Activated naive CD8-positive, alpha-beta T cell treated with anti-CD3 and anti-CD28 coated beads, Interleukin-2, amount 50 U/mL, for 24 hours (primary cell): ENCODE data around the gene FKBP10.
A peak's percentile ranks its signal among the peaks of the same experiment; 100 is the strongest.

Experiments used
- ATAC-seq: fragments of 150-1000 bp; cut with Tn5 transposase; one replicate; pipeline ENCODE4 v1.10.0; 2021
- DNase-seq: peaks from one replicate; pipeline ENCODE4 v3.0.0; 2021
- H3K27ac Mint-ChIP-seq: one replicate; pipeline ENCODE4 v1.8.0; 2021; ENCODE audit warnings: mild to moderate bottlenecking, mixed read lengths
- H3K27me3 Mint-ChIP-seq: one replicate; pipeline ENCODE4 v1.8.0; 2021; ENCODE audit warnings: mixed read lengths
- H3K36me3 Mint-ChIP-seq: one replicate; pipeline ENCODE4 v1.8.0; 2021; ENCODE audit warnings: low read depth, mixed read lengths
- H3K4me1 Mint-ChIP-seq: one replicate; pipeline ENCODE4 v1.8.0; 2021; ENCODE audit warnings: mixed read lengths
- H3K4me3 Mint-ChIP-seq: one replicate; pipeline ENCODE4 v1.8.0; 2021; ENCODE audit warnings: mild to moderate bottlenecking, moderate library complexity, mixed read lengths
- H3K9me3 Mint-ChIP-seq: one replicate; pipeline ENCODE4 v1.8.0; 2021; ENCODE audit warnings: mixed read lengths

Gene FKBP10, protein sequence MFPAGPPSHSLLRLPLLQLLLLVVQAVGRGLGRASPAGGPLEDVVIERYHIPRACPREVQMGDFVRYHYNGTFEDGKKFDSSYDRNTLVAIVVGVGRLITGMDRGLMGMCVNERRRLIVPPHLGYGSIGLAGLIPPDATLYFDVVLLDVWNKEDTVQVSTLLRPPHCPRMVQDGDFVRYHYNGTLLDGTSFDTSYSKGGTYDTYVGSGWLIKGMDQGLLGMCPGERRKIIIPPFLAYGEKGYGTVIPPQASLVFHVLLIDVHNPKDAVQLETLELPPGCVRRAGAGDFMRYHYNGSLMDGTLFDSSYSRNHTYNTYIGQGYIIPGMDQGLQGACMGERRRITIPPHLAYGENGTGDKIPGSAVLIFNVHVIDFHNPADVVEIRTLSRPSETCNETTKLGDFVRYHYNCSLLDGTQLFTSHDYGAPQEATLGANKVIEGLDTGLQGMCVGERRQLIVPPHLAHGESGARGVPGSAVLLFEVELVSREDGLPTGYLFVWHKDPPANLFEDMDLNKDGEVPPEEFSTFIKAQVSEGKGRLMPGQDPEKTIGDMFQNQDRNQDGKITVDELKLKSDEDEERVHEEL

DNA sequence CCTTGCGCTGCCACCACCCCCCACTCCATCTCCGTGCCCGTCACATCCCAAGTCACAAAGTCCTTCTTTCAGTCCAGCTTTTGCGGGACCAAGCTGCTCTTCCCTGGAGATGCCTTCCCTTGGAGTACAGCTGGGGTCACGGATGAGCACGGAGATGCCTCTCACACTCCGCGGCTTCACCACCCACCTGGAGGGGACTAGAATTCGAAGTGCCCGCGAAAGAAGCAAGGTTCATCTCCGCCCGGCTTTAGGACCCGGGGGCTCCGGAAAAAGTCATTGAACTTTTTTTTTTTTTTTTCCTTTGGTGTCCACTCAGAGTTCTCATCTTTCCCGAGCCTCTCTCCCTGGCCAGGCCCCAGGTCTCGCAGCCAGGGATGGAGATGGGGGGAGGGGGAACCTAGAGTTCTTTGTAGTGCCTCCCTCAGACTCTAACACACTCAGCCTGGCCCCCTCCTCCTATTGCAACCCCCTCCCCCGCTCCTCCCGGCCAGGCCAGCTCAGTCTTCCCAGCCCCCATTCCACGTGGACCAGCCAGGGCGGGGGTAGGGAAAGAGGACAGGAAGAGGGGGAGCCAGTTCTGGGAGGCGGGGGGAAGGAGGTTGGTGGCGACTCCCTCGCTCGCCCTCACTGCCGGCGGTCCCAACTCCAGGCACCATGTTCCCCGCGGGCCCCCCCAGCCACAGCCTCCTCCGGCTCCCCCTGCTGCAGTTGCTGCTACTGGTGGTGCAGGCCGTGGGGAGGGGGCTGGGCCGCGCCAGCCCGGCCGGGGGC lies at the start of gene FKBP10:
TSS of gene FKBP10 (plus strand) at position 624 of the 771 bp plus-strand sequence. CDS start at position 655, 31 bp downstream.
- peak within 1 kb of the TSS; percentile 65 for H3K27ac Mint-ChIP-seq
- H3K9me3 Mint-ChIP-seq, result no peaks in the 10 kb centered on the region
- ATAC-seq, result no peak
- H3K4me3 Mint-ChIP-seq, result peak within 1 kb of the TSS; percentile 79
- H3K27me3 Mint-ChIP-seq, result peaks cover 9% of the 10 kb centered on the region
- peak; percentile 22 for DNase-seq
- no peaks in the 10 kb centered on the region for H3K36me3 Mint-ChIP-seq
- peaks cover 17% of the 10 kb centered on the region for H3K4me1 Mint-ChIP-seq

DNA sequence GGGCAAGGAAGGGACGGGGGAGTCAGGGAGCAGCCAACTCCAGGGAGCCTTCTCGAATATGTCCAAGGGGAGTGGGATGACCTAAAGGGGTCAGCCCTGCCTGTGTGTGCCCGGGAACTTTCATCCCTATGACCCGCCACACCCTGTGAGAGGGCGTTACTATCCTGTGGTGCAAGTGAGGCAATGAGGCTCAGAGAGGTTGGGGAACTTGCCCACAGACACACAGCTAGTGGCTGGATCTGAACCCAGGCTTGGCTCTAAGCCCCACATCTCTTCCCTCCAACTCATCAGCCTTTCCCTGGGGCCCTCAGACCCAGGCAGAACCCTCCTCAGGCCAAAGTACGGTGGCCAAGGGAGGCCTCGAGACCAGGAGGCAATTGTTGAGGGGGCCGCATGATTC lies 49.5 kb upstream of the FKBP10 start:
- ATAC-seq, result no peak
- Mint-ChIP-seq H3K36me3 (no peaks in the 10 kb centered on the region), H3K27ac (no peak overlapping the region), H3K27me3 (no peaks in the 10 kb centered on the region), H3K9me3 (no peaks in the 10 kb centered on the region), H3K4me3 (no peak overlapping the region), H3K4me1 (peaks cover 2% of the 10 kb centered on the region)
- no peak for DNase-seq

DNA sequence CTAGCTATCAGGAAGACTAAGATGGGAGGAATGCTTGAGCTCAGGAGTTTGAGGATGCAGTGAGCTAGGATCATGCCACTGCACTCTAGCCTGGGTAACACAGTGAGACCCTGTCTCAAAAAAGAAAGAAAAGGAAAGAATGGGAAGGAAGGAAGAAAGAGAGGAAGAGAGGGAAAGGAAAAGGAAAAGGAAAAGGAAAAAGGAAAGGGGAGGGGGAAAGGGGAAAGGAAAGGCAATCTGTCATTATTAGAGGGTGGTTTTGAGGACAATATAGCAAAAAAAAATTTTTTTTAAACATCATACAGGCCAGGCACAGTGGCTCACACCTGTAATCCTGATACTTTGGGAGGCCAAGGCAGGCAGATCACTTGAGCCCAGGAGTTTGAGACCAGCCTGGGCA lies 46.7 kb upstream of the FKBP10 start:
- DNase-seq (no peak), ATAC-seq (no peak)
- no peaks in the 10 kb centered on the region for H3K9me3 Mint-ChIP-seq
- H3K4me1 Mint-ChIP-seq, result no peaks in the 10 kb centered on the region
- H3K27ac Mint-ChIP-seq, result no peak overlapping the region
- H3K36me3 Mint-ChIP-seq, result no peaks in the 10 kb centered on the region
- no peaks in the 10 kb centered on the region for H3K27me3 Mint-ChIP-seq
- no peak overlapping the region for H3K4me3 Mint-ChIP-seq

DNA sequence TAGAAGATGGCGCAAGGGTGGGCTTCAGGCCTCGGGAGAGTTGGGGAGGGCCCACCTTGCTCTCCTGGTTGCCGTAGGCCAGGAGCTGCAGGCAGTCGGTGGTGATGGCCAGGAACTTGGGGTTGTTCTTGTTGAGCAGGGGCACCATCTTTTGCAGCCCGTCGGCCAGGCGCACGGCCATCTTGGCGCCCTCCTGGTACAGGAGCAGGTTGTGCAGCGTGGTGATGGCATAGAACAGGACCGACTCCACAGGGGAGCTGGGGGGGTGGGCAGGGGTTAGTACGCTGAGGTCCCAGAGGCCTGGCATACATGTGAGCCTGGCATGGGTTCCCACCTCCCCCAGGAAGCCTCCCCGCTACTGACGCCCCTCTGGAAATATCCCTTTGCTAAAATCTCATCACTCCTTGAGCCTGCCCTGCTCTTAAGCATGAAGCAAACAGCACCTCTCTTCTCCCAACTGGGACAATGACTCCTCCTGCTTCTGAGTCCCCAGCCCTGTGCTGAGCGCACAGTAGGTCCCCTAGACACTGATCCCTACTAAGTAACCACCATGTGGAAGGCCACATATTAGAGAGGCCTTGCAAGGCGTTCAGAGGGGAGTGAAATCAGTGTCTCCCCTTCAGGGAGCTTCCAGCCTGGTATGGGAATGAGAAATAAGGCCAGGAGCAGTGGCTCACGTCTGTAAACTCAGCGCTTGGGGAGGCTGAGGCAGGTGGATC lies 45.3 kb upstream of the FKBP10 start:
- Mint-ChIP-seq H3K9me3 (no peaks in the 10 kb centered on the region), H3K27me3 (no peaks in the 10 kb centered on the region), H3K36me3 (no peaks in the 10 kb centered on the region), H3K27ac (no peak overlapping the region), H3K4me1 (no peaks in the 10 kb centered on the region), H3K4me3 (no peak overlapping the region)
- ATAC-seq (no peak), DNase-seq (no peak)

DNA sequence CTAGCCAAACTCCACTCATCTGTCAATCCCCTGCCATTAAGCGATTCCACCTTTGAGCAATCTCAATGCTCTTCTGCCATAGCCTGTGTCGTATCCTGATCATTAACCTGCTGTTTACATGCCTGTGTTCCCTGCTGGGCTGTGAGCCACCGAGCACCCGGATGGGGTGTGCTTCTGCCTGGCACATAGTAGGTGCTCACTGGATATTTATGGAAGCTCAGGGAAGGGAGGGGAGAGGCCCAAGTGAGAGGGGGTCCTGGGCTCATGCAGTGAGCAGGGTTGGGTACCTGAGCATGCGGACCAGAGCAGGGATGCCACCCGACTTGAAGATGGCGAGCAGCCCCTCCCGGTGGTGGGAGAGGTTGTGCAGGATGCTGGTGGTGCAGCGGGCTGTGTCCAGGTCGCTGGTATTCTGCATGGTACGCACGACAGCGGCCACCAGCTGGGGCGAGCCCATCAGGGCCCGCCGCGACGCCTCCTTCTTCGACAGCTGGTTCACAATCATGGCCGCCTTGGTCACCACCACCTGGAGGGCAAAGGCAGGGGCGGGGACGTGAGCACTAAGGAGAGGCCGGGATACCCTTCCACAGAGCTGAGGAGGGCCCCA lies 44.0 kb upstream of the FKBP10 start:
- no peak for ATAC-seq
- no peaks in the 10 kb centered on the region for H3K36me3 Mint-ChIP-seq
- H3K4me1 Mint-ChIP-seq, result no peaks in the 10 kb centered on the region
- no peaks in the 10 kb centered on the region for H3K27me3 Mint-ChIP-seq
- DNase-seq, result no peak
- no peaks in the 10 kb centered on the region for H3K9me3 Mint-ChIP-seq
- H3K27ac Mint-ChIP-seq, result no peak overlapping the region
- H3K4me3 Mint-ChIP-seq, result no peak overlapping the region

DNA sequence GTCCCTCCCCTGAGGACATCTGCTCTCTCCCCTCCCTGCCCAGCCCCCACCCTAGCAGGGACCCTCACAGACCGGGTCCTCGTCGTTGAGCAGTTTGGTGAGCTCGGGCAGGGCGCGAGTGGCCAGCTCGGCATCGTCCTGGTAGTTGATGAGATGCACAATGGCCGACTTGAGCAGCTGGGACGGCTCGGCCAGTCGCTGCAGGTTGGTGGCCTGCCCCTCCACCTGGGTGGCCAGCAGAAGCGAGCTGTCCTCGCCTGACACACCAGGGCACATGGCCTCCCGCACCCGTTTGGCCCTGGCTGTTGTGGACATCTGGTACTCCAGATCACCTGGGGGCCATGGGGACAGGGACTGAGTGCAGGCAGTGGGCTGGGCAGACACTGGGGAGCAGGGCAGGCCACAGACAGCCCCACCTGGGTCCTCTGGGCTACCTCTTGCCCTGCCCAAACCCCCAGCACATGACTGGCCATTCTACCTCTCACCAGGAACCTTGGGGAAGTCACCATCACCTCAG lies 43.4 kb upstream of the FKBP10 start:
- no peaks in the 10 kb centered on the region for H3K36me3 Mint-ChIP-seq
- DNase-seq, result no peak
- no peak for ATAC-seq
- no peak overlapping the region for H3K27ac Mint-ChIP-seq
- H3K27me3 Mint-ChIP-seq, result no peaks in the 10 kb centered on the region
- H3K4me3 Mint-ChIP-seq, result no peak overlapping the region
- no peaks in the 10 kb centered on the region for H3K9me3 Mint-ChIP-seq
- no peaks in the 10 kb centered on the region for H3K4me1 Mint-ChIP-seq

DNA sequence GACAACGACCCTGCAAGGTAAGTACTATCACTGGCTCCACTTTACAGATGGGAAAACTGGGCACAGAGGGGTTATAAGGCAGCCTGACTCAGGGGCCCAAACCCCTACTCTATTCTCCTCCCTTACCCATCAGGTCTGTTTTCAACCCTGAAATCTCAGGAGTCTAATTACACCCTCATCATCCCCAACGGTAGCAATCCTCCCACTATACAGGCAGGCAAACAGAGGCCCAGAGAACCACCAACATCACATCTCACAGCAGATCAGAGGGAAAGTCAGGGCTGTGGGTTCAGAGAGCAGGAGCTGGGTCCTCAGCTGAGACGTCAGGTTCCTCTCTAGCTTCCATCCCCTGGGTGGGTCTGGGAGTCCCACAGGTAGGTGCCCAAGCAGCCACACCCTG lies 42.8 kb upstream of the FKBP10 start:
- no peak overlapping the region for H3K27ac Mint-ChIP-seq
- no peak overlapping the region for H3K4me3 Mint-ChIP-seq
- DNase-seq (no peak), ATAC-seq (no peak)
- no peaks in the 10 kb centered on the region for H3K4me1 Mint-ChIP-seq
- H3K9me3 Mint-ChIP-seq, result no peaks in the 10 kb centered on the region
- H3K27me3 Mint-ChIP-seq, result no peaks in the 10 kb centered on the region
- no peaks in the 10 kb centered on the region for H3K36me3 Mint-ChIP-seq

DNA sequence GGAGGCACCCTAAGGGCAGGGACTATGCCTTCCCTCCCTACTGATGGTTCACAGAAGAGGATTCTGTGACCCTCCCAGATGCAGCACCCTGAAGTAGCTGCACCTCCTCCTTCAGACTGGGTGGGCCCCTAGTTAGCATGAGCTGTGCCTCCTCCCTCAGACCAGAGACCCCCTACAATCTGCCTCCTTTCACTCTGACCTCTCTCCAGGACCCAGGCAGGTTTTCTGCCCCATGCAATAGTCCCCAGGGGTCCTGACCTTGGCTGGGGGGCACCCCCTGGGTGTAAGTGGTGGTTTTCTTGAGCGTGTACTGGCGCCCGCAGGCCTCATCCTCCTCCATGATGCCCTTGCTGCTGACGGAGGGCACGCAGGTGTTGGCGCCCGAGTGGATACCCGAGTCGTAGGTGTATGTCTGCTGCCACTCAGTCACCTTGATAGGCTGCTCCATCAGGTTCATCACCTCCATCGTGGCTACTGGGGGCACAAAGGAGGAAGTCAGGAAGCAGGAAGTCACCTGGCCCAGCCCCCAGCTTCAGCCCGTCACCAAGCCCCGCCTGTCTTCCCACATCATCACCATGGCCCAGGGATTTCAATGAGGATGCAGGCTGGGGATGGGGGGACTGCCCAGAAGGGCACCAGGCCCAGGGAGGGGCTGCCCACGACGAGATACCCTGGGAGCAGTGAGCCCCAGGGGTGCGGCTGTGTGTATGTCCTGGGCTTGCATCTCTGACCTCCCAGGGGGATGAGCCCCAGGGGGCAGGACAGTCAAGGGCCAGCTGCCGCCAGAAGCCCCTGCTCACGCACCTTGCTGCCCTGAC lies 41.2 kb upstream of the FKBP10 start:
- H3K36me3 Mint-ChIP-seq, result no peaks in the 10 kb centered on the region
- DNase-seq (no peak), ATAC-seq (no peak)
- H3K4me1 Mint-ChIP-seq, result no peaks in the 10 kb centered on the region
- no peak overlapping the region for H3K27ac Mint-ChIP-seq
- no peak overlapping the region for H3K4me3 Mint-ChIP-seq
- no peaks in the 10 kb centered on the region for H3K9me3 Mint-ChIP-seq
- no peaks in the 10 kb centered on the region for H3K27me3 Mint-ChIP-seq

DNA sequence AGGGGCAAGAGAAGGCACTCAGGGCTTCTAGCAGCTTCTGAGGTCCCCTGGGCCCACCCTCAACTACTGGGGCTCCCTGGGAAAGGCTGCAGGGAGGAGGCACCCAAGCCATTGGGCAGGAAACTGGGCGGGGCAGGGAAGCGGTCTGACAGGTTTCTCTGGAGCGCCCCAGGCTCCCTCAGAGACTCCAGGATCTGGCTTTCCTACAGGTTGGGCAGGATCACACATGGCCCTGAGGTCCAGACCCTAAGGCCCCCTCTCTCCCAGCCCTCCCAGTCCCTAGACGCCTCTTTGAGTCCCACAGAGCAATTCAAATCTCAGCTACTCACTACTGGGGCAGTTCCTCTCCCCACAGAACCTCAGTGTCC lies 40.6 kb upstream of the FKBP10 start:
- DNase-seq, result no peak
- ATAC-seq, result no peak
- Mint-ChIP-seq H3K4me3 (no peak overlapping the region), H3K4me1 (no peaks in the 10 kb centered on the region), H3K27ac (no peak overlapping the region), H3K9me3 (no peaks in the 10 kb centered on the region), H3K27me3 (no peaks in the 10 kb centered on the region), H3K36me3 (no peaks in the 10 kb centered on the region)

DNA sequence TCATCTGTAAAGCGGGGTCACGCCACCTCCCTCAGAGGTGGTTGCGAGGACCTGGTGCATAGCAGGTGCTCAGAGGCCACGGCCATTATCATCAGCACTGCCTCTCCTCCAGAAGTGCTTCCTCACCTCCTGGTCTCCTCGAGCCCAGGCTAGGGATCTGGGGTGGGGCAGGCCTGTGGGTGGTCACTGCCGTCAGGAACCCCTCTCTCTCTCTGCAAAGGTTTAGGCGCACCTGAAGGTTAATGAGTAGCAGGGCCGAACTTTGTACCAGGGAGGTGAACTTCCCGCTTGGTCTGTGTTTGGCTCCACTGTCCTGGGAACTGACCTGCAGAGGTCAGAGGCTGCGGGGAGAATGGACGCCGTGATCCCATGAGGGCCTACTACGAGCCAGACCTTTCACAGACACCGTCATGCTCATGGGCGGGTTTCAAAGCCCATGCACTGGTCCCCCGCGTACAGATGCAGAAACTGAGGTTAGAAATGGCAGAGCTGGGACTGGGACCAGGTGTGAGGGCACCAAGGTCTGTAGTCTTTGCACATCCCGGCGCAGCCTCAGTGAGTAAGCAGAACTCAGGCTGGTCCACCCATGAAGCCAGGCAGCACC lies 40.1 kb upstream of the FKBP10 start:
- Mint-ChIP-seq H3K36me3 (no peaks in the 10 kb centered on the region), H3K27me3 (no peaks in the 10 kb centered on the region), H3K9me3 (no peaks in the 10 kb centered on the region), H3K4me1 (no peaks in the 10 kb centered on the region), H3K4me3 (no peak overlapping the region), H3K27ac (no peak overlapping the region)
- ATAC-seq (no peak), DNase-seq (no peak)

DNA sequence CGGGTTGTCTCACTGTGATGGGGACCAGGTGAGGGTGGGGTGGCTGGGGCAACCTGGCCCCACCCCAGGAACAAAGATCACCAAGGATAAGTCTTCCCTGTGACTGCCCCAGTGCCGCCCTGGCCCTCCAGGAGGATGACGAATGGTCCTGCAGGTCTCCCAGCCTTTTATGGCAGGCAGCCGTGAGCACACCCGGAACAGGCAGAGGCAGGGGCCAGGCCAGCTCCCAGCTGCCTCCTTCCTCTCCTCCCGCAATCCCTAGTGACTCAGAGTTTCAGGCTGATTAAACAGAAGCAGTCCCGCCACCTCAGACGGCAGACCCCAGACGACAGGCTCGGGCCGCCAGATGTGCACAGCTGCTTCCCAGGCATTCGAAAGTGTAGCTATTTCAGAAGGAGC lies 39.6 kb upstream of the FKBP10 start:
- H3K27me3 Mint-ChIP-seq, result no peaks in the 10 kb centered on the region
- no peak overlapping the region for H3K27ac Mint-ChIP-seq
- H3K4me1 Mint-ChIP-seq, result no peaks in the 10 kb centered on the region
- no peak overlapping the region for H3K4me3 Mint-ChIP-seq
- H3K36me3 Mint-ChIP-seq, result no peaks in the 10 kb centered on the region
- DNase-seq, result no peak
- H3K9me3 Mint-ChIP-seq, result no peaks in the 10 kb centered on the region
- no peak for ATAC-seq

DNA sequence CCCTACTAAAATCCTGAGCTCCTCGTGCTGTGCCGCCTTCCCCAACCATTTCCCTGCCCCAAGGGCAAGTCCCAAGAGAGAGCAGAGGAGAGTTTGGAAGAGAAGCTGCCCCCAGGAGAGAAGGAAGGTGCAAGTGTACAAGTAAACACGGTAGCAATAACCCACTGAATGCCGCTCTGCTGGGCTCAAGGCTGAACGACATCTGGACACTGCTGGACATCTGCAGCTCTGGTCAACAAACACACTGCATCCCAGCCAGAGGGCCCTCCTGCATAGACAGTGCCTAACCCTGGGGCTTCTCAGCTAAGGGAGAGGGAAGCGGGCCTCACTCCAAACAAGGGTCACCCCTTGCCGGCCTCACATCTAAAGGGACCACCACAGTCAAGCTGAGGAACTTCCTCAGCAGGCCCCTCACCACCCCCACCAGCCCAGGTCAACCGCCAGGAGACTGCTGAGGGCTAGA lies 39.0 kb upstream of the FKBP10 start:
- Mint-ChIP-seq H3K9me3 (no peaks in the 10 kb centered on the region), H3K4me1 (no peaks in the 10 kb centered on the region), H3K36me3 (no peaks in the 10 kb centered on the region), H3K27me3 (no peaks in the 10 kb centered on the region), H3K27ac (no peak overlapping the region), H3K4me3 (no peak overlapping the region)
- no peak for DNase-seq
- no peak for ATAC-seq
